CD4-positive, alpha-beta T cell treated with Interleukin-17A for 1 hour (primary cell): ENCODE results near the gene SPRR2D.
"Not testable (repeated sequence)": the region's sequence is repeated elsewhere in the genome, so short reads cannot be mapped to it uniquely, and the experiment has no call there.

Experiments
- DNase-seq: peaks from one replicate; pipeline ENCODE4 v3.0.0-alpha.2; 2020

SPRR2D gene

GRCh38 chr1:153040950-153041631 lies at the start of gene SPRR2D:
SPRR2D (minus strand) TSS chr1:153041120; CDS start chr1:153040346, 774 bp downstream.
- no peak for DNase-seq

DNA sequence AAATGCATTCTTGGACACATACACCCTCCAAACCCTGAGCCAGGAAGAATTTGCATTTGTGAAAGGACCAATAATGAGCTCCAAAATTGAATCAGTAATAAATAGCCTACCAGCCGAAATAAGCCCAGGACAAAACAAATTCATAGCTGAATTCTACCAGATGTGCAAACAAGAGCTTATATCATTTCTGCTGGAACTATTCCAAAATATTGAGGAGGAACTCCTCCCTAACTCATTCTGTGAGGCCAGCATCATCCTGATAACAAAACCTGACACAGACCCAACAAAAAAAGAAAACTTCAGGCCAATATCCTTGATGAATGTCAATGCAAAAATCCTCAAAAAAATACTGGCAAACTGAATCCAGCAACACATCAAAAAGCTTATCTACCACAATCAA lies 46.7 kb upstream of the SPRR2D start:
- DNase-seq = no peak

DNA sequence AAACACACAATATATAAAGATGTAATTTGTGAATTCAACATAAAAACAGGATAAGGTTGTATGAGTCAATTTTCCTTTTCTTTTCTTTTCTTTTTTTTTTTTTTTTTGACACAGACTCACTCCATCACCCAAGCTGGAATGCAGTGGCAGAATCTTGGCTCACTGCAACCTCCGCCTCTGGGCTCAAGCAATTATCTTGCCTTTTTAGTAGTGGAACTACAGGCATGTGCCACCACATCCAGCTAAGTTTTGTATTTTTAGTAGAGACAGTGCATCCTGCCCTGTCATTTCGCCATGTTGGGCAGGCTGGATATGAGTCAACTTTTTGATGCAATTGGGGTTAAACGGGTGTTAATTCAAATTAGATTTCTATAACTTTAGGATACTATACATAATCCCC lies 40.8 kb upstream of the SPRR2D start:
- no peak for DNase-seq

DNA sequence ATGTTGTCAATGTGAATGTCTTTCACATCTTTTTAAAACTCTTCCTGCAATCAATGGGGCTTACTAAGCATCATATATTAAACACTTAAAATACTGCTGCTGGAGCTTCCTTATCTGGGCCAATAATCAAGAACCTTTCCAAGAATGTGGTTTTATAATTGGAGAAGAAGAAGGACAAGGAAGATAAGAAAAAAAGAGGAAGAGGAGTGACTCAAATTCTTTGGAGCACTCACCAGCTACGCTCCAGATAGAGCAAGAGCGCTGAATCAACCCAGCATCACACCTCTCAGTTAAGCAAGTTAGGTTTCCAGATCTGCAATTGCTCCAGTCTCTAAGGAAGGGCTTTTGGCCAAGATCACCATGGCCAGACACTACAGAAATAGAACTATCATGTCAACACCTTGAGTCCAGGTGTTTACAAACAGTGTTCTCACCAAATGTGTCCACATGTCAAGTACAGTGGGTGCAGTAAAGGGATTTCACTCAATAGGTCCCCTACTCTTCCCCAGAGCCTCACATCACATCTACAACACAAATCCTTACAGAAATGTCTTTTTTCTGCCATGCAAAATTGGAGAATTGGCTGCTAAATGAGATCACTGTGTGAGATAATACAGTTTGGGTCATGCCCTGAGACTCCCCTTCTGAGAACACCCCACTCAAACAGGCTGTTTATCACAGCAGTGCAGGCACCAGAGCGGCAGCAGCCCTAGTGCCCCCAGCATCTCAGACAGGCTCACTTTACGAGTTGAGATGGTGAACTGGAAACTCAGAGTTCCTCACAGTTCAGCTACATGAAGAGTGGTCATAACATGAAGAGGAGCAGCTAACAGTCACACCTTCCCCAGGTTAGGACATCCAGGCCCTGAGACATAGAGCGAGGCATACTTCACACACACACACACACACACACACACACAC lies 32.1 kb upstream of the SPRR2D start:
- DNase-seq = no peak

- DNase-seq = no peak
These were observed 30.6 kb upstream of the SPRR2D start, which contains the start of gene SPRR2B for GRCh38 chr1:153071511-153071910. SPRR2B (minus strand) TSS chr1:153071611; CDS start chr1:153070839, 772 bp downstream.

DNA sequence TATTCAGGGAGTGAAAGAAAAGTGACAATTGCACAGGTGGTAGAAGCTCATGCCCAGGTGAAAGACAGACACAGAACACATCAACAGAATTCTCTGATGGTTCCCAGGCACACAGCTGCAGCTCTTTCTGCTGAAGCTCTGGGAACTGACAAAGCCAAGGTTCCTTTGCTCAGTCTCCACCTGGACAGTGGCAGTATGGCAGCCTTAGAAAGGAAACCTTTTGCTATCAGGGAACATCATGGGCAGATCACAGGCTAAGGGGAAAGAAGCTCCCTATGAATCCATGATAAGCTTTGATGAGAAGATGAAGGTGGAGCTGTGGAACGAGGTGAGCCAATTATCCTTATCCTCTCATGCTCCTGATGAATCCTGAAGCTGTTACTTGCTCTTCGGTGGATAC lies 29.3 kb upstream of the SPRR2D start:
- no peak for DNase-seq

DNA sequence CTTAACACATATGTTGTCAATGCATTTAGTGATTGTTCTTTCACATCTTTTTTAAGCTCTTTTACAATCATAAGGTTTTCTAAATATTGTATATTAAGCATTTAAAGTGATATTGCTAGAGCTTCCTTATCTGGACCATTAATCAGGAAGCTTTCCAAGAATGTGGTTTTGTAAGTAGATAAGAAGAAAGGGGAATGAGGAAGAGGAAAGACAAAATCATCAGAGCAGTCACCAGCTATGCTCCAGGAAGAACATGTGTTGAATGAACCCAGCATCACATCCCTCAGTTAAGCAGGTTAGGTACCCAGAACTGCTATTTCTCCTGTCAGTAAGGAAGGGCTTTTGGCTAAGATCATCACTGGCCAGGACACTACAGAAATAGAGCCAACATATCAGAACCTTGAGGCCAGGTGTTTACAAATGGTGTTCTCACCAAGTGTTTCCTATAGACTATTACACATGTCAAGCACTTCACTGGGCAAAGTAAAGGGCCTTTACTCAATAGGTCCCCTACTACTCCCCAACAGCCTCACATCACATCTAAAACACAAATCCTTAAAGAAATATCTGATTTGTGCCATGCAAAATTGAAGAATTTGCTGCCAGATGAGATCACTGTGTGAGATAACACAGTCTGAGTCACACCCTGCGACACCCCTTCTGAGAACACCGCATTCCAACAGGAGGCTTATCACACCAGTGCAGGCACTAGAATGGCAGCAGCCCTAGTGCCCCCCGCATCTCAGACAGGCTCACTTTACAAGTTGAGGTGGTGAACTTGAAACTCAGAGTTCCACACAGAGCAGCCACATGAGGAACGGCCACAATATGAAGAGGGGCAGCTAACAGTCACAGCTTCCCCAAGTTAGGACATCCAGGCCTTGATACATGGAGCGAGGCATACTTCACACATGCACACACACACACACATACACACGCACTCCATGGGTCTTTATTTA lies 18.2 kb upstream of the SPRR2D start:
- no peak for DNase-seq

- no peak for DNase-seq
These were observed 17.2 kb upstream of the SPRR2D start for GRCh38 chr1:153058154-153058553.

- no peak for DNase-seq
These were observed 16.5 kb upstream of the SPRR2D start, which contains the start of gene SPRR2A for GRCh38 chr1:153057375-153057774. SPRR2A (minus strand) TSS chr1:153057512; CDS start chr1:153056735, 777 bp downstream.

DNA sequence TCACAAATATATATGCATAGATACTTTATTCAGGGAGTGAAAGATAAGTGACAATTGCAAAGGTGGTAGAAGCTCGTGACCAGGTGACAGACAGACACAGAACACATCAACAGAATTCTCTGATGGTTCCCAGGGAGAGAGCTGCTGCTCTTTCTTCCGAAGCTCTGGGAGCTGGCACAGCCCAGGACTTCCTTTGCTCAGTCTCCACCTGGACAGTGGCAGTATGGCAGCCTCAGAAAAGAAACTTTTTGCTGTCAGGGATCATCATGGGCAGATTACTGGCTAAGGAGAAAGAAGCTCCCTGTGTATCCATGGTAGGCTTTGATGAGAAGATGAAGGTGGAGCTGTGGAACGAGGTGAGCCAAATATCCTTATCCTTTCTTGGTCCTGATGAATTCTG lies 15.2 kb upstream of the SPRR2D start:
- DNase-seq = not testable (repeated sequence)

GRCh38 chr1:153049211-153049610 lies 8.3 kb upstream of the SPRR2D start:
- no peak for DNase-seq

- DNase-seq = no peak
These were observed 5.7 kb downstream of the SPRR2D start for GRCh38 chr1:153035211-153035610.

GRCh38 chr1:153032677-153033308 lies 8.1 kb downstream of the SPRR2D start:
- DNase-seq = no peak

DNA sequence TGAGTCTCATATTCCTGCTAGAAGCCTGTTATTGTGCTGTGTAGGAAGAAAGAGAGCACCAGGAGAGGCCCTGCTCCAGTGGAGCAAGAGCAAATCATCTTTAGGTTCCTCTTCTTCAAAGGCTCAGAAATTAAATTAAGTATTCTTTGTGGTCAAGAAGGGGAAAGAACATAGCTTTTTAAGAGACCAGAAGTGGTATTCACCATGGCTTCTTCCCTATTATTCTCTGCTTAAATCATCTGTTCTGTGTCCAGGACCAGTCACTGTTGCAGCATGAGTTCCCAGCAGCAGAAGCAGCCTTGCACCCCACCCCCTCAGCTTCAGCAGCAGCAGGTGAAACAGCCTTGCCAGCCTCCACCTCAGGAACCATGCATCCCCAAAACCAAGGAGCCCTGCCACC lies 8.8 kb downstream of the SPRR2D start:
- DNase-seq = no peak

DNA sequence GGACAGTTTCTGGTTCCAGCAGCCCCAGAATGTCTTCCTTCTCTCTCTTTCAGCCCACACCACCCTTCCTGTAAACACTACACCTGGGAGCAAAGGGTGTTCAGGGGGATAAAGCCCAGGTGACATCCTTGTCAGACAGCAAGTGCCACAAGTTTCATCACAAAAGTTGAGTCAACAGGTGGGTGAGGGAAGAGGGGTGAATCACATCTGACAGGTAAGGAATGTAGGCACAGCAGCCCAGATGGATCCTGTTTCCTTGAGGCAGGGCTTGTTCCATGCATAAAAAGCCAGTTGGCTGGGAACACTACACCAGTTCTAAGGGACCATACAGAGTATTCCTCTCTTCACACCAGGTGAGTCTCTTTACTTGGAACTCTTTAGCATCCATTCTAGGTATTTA lies 10.0 kb downstream of the SPRR2D start, which contains the start of gene SPRR1B:
TSS of gene SPRR1B (plus strand) at position 309 of the 400 bp plus-strand sequence. CDS start 1,143 bp downstream, outside the sequence.
- DNase-seq = no peak

GRCh38 chr1:153028766-153029165 lies 12.2 kb downstream of the SPRR2D start:
- DNase-seq = no peak

GRCh38 chr1:153025797-153026196 lies 15.1 kb downstream of the SPRR2D start:
- no peak for DNase-seq

- DNase-seq = no peak
These were observed 16.5 kb downstream of the SPRR2D start for GRCh38 chr1:153024413-153024812.

DNA sequence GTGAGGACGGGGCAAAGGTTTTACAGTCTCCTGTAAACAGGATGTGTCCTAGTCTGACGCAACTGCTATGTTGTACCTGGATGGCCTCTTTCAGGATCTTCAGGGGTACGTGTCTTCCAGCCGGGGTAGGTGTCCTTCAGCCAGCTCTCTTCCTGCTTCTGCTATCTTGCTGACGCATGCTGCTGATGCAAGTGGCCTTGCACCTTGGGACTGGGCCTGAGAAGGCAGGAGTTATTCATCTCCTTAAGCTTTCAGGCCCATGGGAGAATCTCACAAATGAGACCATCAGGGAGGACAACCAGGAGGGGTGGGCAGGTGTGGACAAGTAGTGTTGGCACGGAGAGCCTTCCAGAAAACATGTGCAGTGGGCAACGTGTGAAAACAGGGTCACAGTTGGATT lies 17.8 kb downstream of the SPRR2D start:
- DNase-seq = no peak

- not testable (repeated sequence) for DNase-seq
These were observed 18.6 kb downstream of the SPRR2D start for GRCh38 chr1:153022340-153022739.

DNA sequence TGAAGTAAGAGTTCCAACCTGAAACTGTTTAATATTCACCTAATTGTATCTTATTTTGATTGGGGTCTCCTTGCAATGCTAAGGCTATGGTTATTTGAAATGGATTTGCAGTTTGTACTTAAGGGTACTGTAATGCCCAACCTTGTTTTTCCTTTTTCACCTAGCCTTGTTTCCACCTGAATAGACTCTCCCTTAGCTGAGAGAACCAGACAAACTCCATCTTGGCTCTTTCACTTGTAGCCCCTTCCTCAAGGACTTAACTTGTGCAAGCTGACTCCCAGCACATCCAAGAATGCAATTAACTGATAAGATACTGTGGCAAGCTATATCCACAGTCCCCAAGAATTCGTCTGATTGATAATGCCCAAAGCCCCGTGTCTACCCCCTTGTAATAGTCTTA lies 19.1 kb downstream of the SPRR2D start:
- not testable (repeated sequence) for DNase-seq

DNA sequence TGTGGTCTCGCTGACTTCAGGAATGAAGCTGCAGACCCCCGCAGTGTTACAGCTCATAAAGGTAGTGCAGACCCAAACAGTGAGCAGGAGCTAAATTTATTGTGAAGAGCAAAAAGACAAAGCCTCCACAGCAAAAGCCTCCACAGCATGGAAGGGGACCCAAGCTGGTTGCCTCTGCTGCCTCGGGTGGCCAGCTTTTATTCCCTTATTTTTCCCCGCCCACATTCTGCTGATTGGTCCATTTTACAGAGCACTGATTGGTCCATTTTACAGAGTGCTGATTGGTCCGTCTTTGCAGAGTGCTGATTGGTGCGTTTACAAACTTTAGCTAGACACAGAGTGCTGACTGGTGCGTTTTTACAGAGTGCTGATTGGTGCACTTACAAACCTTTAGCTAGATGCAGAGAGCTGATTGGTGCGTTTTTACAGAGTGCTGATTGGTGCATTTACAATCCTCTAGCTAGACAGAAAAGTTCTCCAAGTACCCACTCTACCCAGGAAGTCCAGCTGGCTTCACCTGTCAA lies 29.6 kb downstream of the SPRR2D start:
- DNase-seq = not testable (repeated sequence)
